ENCODE results near the gene CDK6.

CDK6 gene

DNA sequence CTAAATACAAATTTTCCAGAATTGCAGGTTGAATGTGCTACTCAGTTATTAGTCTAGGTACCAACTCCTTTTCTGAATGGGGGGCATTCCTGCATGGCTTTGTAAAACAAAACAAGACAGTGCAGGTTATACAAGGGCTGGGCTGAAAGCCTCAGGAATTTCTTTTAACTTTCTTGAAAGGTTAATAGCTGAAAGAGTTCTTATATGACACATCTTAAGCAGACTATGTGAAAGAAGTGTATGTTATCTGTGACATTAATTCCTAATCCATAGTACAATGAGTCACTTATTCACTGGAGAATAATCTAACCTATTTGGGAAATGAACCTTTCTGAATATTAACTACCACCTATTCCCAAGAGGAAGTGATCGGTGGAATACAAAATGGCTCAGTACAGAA is 130.5 kb downstream of the CDK6 start:
- DNase-seq, result no peak

DNA sequence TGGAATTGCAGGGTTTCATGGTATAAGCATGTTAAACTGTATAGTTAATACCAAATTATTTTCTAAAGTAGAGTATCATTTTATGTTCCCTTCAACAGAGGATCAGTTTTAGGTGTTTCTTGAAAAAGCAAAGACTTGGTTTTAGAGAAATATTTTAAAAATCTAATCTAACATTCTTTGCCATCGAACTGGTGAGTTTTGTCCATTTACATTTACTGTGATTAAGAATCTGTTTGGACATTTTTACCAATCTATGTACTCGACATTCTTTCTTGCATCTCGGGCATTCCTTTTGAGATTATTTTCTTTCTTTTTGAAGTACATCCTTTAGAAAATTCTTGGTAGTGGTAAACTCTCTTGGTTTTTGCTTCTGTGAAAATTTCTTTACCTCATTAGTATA is 131.5 kb downstream of the CDK6 start:
- DNase-seq, result no peak

DNA sequence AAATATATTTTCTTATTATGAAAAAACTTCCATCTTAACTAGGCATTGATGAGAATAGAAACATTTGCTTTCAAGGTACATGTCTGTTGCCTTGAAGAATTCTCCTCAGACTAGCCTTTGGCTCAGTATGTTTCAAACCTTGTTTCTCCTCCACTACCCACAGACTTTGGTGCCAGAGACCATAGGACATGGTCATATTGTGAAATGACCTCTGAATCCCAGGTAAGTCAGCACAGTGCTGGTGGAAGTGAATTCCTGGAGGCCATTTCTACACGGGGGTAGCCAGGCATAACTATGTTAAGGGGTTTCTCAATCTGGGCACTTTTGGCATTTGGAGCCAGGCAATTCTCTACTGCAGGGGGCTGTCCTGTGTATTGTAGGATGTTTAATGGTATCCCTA is 133.8 kb downstream of the CDK6 start:
- DNase-seq, result no peak

DNA sequence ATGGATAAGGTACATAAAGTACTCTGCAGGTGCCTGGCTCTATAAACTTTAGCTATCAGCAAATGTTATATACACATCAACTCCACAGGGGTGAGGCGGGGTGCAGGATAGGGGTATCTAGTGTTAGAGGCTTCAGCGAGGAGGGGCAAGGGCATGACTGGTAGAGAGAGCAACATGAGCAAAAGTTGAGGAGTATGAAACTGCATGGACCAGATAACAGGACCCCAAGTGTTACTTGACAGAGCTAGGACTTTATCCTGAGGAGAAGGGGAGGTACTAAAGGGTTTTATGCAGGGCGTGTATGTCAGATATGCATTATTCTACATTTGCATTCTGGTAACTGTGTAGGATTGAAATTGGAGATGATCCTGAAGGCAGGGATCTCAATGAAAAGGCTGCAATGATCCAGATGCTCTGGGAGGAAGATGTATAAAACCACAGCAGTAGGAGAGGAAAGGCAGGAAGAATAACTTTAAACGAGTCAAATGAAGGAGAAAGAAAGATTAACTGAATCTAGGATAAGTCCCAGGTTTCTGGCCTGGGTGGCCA is 136.3 kb downstream of the CDK6 start:
- DNase-seq, result no peak

DNA sequence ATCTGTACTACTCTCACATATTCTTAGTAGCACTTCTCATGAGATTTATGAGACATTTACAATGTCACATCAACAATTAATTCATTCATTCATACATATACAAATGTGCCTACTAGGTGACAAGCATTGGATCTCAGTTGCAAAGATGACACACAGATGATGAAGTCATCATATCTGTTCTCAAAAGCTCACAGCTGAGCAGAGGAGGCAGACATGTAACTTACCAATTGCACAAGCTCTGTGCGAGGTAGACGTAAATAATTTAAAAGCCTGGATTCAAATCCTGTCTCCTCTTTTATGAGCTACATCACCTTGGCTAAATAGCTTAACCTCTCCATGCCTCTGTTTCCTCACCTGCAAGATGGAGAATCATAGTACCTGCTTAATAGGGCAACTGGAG is 136.8 kb downstream of the CDK6 start:
- DNase-seq, result no peak

DNA sequence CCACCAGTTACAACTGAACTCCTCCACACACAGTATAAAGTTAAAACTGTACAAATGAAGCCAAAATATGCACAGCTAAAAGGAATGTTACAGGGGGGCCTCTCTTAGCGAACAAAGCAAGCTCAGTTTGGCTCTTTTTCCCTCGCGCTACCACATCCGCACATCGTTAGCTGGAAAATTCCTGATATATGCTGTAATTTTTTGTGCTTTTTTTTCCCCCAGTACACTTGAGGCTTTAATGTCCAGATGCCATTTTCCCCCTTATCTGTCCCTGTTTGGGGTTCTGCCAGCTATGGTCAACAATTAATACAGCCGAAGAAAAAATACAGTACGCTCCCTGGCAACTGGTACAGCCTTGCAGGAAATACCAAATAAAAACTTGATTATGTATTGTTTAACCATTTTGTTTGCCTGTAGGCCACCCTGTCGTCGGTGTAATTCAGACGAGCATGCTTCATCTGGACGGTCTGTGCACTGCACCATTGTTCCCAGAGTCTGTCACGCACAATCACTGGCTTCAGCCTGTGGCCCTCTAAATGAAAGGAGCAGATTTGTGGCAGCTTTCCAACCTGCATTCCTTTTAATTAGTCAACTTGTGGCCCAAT is 138.0 kb downstream of the CDK6 start:
- no peak for DNase-seq

DNA sequence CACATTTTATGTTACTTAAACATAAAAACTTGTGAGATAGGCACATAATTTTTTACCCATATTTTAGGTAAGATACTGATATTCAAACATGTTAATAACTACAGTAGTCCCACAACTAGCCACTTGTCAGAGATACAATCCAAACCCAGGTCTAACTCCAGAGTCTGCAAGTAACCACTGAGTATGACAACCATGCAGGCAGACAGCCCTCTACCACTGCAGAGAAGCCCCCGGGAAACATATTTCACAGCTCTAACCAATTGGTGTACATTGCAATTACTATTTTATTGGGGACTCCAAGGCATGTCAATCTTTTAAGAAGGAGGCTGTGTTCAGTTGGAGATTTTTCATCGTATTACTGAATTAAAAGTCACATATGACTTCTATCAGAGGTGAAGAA is 139.0 kb downstream of the CDK6 start:
- DNase-seq, result no peak

DNA sequence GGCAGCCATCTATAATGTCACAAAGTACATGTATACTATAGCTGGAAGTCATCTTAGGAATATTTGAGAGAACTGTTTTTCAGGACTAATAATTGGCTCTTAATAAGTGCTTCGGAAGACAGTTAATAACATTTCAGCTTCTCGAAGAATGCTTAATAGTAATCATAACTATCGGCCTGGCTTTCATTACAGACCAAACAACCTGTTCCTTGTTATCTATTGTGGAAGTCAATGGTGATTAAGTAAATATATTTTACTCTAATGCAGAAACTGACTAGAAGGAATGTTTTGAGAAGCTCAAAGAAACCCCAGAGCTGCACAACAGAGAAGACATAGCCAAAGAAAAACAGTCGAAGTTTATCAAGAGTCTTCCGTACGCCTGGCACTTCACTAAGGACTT is 139.4 kb downstream of the CDK6 start:
- DNase-seq, result no peak

DNA sequence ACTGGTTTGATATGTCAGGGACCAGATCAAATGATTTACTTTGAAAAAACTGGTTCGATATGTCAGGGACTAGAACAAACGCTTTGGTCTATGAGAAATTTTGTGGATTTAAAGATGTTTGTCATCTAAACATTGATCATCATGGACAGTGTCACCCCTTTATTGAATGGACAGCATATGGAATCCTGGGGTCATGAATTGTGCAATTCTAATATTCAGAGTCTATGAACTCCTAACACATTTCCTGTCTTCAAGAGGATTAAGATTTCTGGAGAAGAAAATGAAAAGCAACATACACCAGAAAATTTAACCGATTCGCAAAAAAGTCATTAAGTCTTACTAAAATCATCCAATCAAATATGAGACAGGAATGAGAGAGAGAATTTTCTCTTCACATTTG is 139.8 kb downstream of the CDK6 start:
- no peak for DNase-seq

DNA sequence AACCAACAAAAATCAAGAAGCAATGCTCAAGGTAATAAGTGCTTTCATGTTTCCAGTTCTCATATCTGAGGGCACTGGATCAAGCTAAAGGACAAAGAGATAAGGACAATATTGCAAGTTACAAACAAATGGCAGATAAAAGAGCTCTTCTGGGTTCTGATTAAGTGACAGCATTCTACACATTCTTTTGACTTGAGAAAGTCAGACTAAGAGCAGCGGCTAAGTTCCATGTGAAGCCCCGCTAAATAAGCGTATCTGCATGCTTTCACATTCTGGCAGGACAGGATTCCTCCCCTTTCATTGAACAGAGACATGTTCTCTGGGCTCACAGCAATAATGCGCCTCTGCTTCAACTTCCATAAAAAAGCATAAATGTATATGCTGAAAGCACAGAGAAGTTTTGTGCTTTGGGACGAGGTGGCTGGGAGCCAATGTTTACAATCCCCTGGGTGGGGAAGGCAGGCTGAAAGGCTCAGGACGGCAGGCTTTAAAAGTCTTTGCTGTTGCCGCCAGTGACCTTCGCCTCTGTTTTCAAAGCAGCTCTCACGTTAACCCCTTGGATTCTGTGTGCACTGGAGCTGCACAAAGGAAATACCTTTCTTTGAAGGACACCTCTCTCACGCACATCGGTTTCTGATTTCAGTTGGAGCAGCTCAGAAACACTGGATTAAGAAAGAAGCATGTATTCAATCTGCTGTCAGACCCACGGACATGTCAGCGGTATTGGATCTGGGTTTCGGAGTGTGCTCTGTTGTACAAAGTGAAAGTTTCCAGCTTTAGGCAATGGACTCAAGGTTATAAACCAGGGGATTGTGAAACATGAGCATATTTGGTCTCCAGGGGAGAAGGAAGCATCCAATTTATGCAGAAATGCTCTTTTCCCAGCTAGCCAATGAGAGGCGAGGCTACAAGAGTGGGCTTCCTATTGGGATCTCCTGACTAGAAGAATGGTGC is 140.8 kb downstream of the CDK6 start:
- no peak for DNase-seq

DNA sequence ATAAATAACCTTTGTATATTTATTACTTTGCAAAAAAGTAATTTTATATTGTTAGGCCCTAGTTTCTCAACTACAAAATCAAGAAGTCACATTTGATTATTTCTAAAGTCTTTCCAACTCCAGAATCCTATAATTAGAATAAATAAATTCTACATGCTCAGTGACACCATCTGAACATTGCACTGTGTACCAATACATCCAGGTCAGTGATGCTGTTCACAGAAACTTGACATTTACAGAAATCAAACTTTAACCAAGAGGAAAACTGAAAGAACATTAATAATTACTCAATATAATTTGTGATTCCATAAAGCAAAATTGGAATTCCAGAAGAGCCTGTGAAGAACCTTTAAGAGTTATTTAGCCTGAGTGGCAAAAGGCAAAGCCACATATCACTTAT is 142.2 kb downstream of the CDK6 start:
- DNase-seq, result no peak

DNA sequence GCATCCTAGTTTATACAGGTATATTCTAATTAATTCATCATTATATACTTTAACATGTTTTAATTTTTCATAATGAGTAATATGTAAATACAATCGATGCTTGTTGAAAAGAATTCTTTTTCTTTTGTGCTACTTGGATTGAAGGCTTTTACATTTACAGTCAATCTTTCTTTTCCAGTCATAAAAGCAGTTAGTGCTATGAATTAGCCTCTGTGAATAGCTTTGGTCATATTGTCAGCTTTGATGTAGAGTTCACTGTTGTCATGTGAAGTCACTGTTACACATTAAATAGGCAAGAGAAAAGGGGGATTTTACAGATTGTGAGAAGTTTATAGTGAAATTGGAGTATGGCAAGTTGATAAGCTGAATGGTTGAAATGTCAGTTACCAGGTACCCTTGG is 142.9 kb downstream of the CDK6 start:
- no peak for DNase-seq

DNA sequence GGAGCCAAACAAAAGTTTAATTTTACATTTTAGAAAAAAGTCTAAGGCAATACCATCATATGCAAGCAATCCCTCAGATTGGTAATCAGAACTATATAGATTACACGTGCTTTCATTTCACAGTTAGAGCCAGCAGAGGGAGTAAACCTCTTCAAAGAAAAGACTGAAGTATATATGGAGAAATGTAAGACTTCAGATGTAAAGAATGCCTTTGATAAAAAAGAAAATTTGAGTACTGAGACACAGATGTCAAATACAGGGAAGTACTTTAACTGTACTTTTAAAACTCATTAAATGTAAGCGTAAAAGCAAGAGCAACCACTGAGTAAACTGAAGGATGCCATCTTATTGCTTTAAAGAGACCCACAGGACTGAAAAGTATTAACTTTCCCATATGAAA is 144.8 kb downstream of the CDK6 start:
- DNase-seq, result no peak

DNA sequence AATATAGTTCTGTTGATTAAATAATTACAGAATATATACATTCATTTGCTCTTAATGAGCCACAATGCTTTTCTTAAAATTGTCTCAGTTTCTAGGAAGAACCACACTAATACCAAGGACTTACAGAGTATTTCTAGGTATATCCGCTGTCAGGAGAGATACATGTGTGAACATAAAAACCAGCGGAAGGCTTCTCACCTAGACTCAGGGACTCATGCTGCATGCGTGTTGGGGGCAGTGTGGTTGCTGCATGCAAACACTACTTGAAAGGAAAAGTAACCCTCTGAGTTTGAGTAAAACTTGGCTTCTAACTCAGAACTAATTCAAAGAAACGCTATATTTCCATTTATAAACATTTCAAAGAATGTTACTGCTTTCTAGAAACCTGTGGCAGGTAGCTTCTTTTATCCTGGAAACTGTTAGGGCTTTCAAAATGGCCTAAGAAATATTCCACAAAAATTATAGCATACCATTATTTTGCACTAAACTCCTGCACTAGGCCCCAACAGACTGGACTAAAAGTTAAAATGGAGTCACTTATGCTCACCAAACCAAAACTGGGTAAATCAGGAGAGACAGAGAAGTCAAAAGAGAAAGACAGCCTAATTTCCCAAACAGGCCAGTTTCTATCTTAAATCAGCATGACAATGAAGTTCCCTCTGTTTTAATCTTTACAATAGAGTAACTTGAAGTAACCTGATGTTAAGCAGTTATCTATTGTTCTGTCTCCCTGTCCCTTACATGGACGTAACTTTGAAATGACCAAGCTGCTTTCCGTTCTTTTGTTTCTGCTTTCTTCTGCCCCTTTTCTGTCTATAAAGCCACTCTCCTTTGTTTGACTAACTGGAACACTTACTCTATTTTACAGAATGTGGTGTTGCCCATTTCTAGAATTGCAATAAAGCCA is 151.0 kb downstream of the CDK6 start:
- peak; percentile 42 for DNase-seq

DNA sequence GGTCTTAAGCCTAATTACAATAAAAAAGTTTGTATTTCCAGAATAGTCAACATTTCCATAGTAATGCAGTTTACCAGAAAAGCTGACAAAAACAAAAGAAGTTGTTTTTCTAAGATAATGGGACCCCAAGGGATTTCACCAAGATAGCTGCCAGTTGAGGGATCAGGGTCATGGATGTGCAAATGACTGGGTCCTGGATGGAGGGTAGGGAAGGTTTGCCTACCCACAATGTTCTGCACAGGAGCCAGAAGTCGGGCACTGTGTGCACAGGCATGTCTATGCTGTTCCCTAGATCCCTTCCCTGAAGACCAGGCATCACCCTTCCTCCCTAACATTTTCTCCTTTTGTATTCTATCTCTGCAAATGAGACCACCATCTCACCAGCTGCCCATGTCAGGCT is 152.1 kb downstream of the CDK6 start:
- no peak for DNase-seq

DNA sequence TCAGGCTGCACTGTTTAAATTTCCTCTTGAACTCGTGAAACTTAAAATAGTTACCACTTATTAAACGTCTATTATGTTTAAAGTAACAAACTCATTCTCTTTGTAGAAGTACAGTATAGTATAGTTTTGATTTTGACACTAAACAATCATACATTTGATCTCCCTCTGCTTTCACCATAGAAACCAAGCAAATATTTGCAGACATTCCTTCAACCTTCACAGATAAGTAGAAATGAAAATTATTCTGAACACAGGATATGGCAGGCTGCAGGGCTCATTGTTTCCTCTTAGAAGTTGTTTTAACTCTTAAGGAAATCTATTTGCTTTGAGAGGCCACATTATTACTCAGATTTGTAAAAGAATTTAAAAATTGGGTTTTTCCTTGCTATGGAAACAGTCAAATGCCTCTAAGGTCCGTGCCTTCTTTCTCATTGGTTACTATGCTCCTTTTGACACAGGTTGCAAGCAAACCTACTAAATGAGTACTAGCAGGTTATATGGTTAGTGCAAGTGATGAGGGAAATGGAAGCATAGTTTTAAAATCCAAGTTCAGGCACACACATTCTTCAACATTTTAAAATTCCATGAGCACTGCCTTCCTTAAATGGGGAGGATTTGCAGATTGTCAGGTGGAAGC is 153.4 kb downstream of the CDK6 start:
- DNase-seq, result no peak

DNA sequence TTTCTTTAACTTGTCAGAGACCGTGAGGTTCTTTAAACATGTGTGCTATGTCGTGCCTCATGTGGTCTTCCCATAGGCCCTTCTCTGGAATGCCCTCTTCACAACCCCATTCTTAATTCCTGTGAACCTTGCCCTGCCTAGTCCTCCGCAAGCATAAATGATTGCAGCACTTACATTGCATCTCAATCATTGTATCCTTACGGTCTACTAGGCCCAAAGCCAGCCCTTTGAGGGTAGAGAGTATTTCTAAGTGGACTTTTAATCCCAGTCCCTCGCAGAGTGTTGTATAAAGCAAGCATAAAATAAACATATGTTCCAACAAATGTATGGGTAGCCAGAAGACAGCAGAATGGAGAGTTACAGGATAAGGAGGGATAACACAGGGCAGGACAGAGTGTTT is 154.0 kb downstream of the CDK6 start:
- DNase-seq, result no peak

DNA sequence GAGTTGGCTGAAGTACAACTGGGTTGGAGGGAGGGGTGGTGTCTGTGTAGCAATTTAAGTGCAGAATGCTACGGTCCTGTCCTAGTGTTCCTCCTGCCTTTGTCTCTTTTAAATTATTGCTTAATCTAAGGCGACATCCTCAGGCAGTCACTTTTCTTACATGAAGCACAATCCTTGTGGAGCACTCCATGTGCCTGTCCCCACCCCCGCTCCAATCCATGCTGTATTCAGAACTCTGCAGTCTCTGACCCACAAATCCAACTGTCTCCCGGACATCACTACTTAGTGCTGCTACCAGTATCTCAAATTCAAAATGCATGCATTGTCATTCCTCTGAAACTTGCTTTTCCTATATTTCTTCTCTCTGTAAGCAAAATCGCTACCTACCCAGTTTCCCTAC is 154.7 kb downstream of the CDK6 start:
- DNase-seq, result no peak

DNA sequence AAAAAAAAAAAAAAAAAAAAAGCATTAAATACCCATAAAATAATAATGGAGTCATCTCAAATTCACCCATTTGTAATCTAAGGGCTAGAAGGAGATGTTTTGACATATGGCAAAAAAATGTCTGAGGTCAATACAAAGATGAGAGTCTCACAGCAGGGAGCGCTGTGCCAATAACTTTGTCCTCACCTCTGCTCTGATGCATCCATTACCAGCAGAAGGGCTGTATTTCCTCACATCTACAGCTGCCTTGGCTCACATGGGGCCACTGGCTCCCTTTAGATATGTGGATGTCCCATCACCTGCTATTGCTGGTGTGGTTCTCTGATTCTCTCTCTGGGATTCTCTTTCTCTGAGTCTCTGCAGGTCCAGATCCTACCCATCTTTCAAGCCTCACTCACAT is 155.9 kb downstream of the CDK6 start:
- DNase-seq, result no peak

DNA sequence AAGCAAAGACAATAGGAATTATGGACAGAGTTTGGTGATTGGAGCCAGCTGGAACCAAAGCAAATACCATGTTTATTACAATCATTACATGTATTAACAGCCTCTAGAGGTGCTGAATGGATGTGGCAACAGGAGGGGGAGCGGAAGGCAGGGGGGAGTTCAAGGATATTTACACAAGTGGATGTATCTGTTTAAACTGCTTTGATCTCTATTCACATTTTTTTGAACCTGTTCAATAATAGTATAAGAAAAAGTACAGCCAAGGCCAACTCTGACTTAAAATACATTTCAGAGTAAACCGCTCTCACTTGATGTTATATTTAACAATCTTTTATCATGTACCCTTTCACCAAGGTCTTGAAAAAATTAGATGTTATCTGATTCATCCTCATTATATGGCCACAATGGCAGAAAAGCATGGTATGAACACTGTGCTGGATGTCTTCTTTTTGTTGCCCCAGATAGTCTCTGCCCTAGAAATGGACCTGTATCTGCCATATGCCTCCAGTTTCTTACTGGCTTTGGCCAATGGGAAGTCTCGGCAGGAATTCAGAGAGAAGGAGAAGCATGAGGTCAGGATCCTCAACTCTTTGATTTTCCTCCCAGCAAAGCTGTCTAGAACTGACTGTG is 158.0 kb downstream of the CDK6 start:
- DNase-seq, result no peak

DNA sequence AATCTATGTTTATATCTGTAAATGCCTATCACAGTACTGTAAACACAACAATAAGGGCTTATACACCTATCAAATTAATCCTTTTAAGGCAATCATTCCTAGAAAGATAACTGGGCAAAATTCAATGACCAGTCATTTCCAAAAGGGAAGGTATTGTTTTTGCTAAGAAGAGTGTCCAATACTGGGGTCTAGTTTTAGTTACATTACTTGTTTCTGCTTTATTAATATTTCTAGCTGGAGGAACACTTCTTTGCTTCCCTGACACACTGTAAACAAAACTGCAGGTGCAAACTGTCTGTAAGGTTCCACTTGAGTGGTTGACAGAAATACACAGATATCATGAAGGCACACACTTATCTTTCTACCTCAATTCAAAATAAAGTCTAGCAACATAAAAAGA is 162.0 kb downstream of the CDK6 start:
- DNase-seq, result no peak

DNA sequence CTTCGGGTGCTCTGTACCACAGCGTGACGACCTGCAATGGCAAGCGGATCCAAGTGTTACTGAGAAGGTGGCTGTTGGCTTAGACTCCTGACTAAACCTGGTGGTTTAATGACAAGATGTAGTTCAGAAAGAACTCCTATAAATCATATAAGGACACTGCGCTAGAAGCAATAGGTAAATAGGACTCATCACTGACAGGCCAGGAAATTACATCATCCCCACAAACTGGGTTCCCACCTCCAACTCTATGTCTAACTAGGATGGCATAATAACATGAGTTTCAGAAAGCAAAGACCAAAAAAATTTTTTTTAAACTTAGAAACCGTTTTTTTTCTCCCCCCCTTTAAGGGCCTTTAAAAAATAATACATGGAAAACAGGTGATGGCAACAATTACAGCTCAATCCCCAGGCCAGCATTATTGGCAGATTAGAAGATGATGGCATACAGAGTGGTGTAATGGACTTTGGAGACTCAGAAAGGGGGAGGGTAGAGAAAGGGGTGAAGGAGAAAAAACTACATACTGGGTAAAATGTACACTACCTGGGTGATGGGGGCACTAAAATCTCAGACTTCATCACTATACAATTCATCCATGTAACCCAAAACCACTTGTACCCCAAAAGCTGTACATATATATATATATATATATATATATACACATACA is 164.7 kb downstream of the CDK6 start:
- DNase-seq, result no peak
